Thyroid gland (tissue), 4 donors: ENCODE data around the gene PHGDH.

Source experiments
- POLR2A ChIP-seq, 2 donors: fragments of 450-650 bp; IDR thresholded peaks; one replicate each; pipeline ENCODE4 v1.6.1; 2017; ENCODE audit warnings: antibody characterized with exemption in 2 of 2, mild to moderate bottlenecking in 2 of 2, moderate library complexity in 1 of 2
- TF ChIP-seq, protein P1 (sequence below), 6 experiments: fragments of 200-600 bp in 3 of 6; fragments of 450-650 bp in 3 of 6; sonication (generic) in 3 of 6; IDR thresholded peaks; one replicate each; pipeline ENCODE4 v1.5.1; 2016 to 2019; ENCODE audit warnings: antibody characterized with exemption in 6 of 6, mild to moderate bottlenecking in 2 of 6, inconsistent platforms in 1 of 6, moderate library complexity in 1 of 6

DNA sequence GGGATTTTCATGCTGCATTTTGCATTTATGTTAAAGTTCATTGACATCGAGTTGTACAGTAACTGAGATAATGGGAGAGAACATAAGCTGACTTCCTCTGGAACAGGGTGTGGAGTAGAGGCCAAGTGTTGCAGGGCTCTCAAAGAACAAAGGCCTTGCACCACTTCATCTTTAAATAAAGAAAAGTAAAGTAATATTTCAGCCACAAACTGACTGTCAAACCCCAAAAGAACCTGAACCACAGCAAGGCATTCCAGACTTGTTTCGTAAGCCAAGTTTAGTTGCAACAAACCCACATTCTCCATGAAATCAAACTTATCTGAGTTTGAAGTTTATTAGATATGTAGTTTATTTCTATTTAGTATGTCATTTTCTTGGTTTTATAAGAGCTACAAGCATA is 76.0 kb downstream of the PHGDH start:
- TF ChIP-seq, protein P1, sequence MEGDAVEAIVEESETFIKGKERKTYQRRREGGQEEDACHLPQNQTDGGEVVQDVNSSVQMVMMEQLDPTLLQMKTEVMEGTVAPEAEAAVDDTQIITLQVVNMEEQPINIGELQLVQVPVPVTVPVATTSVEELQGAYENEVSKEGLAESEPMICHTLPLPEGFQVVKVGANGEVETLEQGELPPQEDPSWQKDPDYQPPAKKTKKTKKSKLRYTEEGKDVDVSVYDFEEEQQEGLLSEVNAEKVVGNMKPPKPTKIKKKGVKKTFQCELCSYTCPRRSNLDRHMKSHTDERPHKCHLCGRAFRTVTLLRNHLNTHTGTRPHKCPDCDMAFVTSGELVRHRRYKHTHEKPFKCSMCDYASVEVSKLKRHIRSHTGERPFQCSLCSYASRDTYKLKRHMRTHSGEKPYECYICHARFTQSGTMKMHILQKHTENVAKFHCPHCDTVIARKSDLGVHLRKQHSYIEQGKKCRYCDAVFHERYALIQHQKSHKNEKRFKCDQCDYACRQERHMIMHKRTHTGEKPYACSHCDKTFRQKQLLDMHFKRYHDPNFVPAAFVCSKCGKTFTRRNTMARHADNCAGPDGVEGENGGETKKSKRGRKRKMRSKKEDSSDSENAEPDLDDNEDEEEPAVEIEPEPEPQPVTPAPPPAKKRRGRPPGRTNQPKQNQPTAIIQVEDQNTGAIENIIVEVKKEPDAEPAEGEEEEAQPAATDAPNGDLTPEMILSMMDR (IDR thresholded peaks at IDR 0.05) = no peak
- no peak for TF ChIP-seq POLR2A (IDR thresholded peaks at IDR 0.05)
